HG03565 (cell line): ENCODE measurements around the gene ABLIM1.

Experiments used
- ATAC-seq: cut with Tn5 transposase; IDR thresholded peaks from one replicate; pipeline ENCODE4 v1.9.1; 2021; ENCODE audit warnings: mild to moderate bottlenecking, moderate library complexity; ENCODE audit not compliant: unreplicated experiment

ABLIM1 gene

GRCh38 chr10:114593240-114593792 lies 64.8 kb downstream of the ABLIM1 start:
- no peak for ATAC-seq

- no peak for ATAC-seq
Measured at GRCh38 chr10:114590993-114591392, 67.1 kb downstream of the ABLIM1 start.

GRCh38 chr10:114584419-114584818 lies 73.7 kb downstream of the ABLIM1 start:
- ATAC-seq = no peak

GRCh38 chr10:114581071-114581470 lies 77.0 kb downstream of the ABLIM1 start:
- ATAC-seq = no peak

- no peak for ATAC-seq
Measured at GRCh38 chr10:114577133-114577532, 80.9 kb downstream of the ABLIM1 start.

- no peak for ATAC-seq
Measured at GRCh38 chr10:114576716-114577115, 81.4 kb downstream of the ABLIM1 start.

- ATAC-seq = no peak
Measured at GRCh38 chr10:114576132-114576487, 82.0 kb downstream of the ABLIM1 start.

- ATAC-seq = no peak
Measured at GRCh38 chr10:114575417-114576131, 82.5 kb downstream of the ABLIM1 start.

- ATAC-seq = no peak
Measured at GRCh38 chr10:114573330-114574045, 84.6 kb downstream of the ABLIM1 start.

GRCh38 chr10:114571316-114571999 lies 86.6 kb downstream of the ABLIM1 start:
- no peak for ATAC-seq

- no peak for ATAC-seq
Measured at GRCh38 chr10:114566064-114566463, 92.0 kb downstream of the ABLIM1 start.

- no peak for ATAC-seq
Measured at GRCh38 chr10:114565066-114565465, 93.0 kb downstream of the ABLIM1 start.

- ATAC-seq = no peak
Measured at GRCh38 chr10:114561008-114561523, 97.0 kb downstream of the ABLIM1 start.

GRCh38 chr10:114560144-114560543 lies 97.9 kb downstream of the ABLIM1 start:
- ATAC-seq = no peak

- no peak for ATAC-seq
Measured at GRCh38 chr10:114559636-114560035, 98.4 kb downstream of the ABLIM1 start.

- no peak for ATAC-seq
Measured at GRCh38 chr10:114557854-114558253, 100.2 kb downstream of the ABLIM1 start.

- ATAC-seq = no peak
Measured at GRCh38 chr10:114556236-114557122, 101.6 kb downstream of the ABLIM1 start.

GRCh38 chr10:114553436-114553835 lies 104.6 kb downstream of the ABLIM1 start:
- ATAC-seq = no peak

- ATAC-seq = no peak
Measured at GRCh38 chr10:114552050-114552449, 106.0 kb downstream of the ABLIM1 start.

GRCh38 chr10:114551636-114551972 lies 106.5 kb downstream of the ABLIM1 start:
- ATAC-seq = no peak
